HT-29 (cell line): Measurements from ENCODE around the gene ZAR1. TPM values are rescaled to one million over a fixed set of nuclear protein-coding genes. Genes with fewer than 3 reads are reported as not detected.

Experiments used
- total RNA-seq: library from RNA; depleted of rRNA; stranded (reverse); fragments of >200 nt; shearing (Covaris generic); gene quantifications from 2 replicates; pipeline ENCODE4 v1.2.3, GENCODE V29; 2014; rRNA removed

ZAR1 gene
- total RNA-seq, 1 experiment from 2014 or later, result not detected

Other genes starting within 250 kb of the ZAR1 start
- gene TEC, start 220.4 kb upstream of the ZAR1 start, total RNA-seq, result 1.2 and 3.2 TPM in 2 replicates
- 9.4 and 18.8 TPM in 2 replicates for gene SLAIN2, start 148.7 kb upstream of the ZAR1 start, total RNA-seq
- not detected in 2 replicates for gene SLC10A4, start 6.9 kb upstream of the ZAR1 start, total RNA-seq